Measurements from ENCODE around the gene CHCHD6.

CHCHD6 gene, protein sequence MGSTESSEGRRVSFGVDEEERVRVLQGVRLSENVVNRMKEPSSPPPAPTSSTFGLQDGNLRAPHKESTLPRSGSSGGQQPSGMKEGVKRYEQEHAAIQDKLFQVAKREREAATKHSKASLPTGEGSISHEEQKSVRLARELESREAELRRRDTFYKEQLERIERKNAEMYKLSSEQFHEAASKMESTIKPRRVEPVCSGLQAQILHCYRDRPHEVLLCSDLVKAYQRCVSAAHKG

DNA sequence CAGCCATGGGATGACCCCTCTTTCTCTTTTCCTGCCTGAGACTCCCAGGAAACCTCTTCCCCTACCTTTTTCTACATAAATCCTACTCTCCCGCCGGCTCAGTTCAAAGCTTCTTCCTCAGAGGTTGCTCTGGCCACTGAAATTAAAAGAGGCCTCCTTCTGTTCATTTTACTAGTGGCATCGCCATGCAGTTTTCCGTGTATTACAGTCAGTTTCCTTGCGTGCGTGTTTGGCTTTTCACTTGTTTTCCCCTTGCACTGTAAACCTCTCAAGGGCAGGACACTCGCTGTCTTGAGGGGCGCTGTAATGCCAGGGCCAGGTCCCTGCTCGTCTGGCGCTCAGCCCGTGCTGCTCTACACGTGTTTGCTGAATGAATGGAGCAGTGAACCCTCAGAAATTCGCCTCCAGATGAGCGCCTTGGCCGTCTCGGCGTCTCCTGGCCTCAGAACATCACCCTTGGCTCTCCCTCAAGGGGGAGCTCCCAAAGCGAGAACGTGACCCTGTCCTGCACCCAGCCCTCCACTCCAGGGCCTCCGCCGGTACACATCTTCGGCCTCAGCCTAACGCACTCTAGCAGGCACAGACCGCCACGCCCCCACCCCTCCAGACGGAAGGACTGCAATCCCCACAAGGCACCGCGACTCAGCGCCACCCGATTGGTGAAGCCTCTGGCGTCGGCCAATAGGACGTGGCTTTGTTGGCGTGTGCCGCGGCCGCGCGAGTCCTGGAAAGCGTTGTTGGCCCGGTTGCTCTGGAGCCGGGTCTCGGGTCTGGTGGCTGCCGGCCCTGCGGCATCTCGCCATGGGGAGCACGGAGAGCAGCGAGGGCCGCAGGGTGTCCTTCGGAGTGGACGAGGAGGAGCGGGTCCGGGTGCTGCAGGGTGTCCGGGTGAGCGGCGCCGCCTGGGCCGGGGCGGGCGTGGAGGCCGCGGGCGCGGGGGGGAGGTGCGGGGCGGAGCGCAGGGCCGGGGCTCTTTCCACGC lies at the start of gene CHCHD6:
TSS of gene CHCHD6 (plus strand) at position 729 of the 982 bp plus-strand sequence. CDS start at position 802, 73 bp downstream.
- DNase-seq (ENCODE audit: low spot score) (peak; percentile 91), FAIRE-seq (peak; percentile 77)

DNA sequence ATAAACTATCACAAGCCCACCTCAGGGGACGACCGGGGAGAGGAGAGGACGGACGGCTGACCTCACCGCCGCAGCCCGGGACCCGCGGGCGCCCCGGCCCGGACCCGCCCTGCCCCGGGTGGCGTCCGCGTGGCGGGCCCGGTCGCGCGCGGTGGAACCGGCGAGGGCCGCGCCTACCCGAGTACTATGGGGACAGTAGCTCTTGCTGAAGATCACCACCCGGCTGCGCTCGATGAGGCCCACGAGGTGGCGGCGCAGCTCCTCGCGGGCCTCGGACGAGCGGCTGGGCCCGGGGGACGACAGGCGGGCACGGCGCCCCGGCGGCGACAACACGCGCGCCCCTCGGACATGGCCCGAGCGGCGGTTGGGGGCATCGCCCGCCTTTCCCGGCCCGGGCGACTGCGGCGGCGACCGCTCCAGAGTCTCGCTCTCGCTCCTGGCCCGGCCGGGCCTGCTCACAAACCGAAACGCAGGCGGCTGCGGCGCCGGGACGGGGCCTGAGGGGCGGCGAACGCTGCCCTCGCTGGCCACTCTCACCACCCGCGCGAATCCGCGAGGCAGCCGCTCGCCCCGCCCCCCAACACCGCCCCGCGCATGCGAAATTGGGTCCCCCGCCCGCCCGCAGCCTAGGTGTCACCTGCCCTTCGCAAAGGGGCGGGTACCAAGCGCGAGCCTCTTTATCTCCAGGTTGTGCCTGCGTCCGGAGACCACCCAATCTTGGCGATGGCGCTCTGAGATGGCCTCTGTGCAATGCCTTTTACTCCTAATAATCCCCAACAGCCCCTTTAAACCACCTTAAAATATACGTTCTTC lies 49.3 kb upstream of the CHCHD6 start, which contains the start of gene TXNRD3:
TSS of gene TXNRD3 (minus strand) at position 554 of the 813 bp plus-strand sequence.
- peak; percentile 44 for DNase-seq (ENCODE audit: low spot score)
- no peak for FAIRE-seq

DNA sequence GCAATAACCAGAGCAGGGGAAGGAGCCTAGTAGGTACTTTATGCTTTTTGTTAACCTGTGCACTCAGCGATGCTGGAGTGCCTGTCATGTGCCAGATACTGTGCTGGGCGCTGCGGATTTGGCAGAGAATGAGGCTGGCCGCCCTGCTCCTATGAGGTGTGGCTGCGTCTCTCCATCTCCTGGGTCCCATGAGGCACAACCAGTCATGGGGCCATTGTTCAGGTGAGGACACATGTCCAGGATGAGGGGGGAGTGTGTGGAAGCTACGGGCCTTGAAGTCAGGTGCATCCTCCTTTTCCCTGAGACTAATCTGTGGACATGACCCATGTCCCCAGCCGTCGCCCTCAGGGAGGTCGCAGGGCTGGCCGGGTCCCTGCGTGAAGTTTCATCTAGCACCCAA lies 48.2 kb upstream of the CHCHD6 start:
- FAIRE-seq (no peak), DNase-seq (ENCODE audit: low spot score) (no peak)

DNA sequence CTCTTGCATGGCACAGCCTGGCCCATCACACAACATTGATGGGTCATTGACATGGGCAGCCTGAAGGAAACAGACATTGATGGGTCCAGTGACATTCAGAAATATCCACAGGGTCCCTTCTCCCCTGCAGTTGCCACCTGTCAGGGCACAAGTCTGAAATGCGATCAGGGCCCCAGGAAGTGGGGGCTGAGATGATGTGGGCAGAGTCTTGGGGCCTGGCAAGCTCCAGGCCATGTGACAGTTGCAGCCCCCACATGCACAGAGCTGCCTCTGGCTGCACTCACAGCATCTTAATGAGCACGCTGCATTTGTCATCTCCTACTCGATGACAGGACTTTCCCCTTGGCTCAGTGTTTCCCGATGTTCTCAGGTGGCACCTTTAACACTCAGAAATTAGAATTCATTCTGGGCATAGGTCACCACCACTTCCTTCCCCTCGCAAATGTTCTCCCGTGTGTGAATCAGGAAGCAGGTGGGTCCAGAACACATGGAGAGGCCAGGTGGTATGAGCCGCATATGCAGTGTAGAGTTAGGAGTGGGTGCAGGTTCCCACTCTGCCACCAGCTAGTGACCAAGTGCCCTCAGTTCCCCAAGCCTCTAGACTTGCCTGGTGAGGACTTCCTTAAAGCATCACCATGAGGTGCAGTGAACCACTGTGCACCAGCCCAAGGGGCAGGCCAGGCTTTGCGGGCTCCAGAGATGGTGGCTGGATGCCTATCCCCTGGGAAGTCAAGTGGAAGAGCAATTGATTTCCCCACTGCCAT lies 47.5 kb upstream of the CHCHD6 start:
- DNase-seq (ENCODE audit: low spot score) (no peak), FAIRE-seq (no peak)

DNA sequence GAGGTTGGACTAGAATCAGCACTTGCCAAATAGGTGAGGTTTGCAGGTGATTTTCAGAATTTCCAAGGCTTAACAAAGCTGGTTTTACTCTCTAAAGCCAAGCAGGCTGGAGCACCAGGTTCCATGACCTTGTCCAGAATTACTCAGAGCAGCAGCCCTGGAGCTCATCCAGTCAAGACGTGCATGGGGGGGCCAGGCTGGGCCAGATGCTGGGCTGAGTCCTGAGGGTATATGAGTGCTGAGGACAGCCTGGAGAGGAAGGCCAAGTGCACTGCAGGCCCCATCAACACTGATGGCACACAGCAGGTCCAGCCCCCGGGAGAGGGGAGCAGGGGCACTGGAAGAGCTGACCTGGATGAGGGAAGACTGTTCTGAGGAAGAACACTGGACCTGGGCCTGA lies 46.1 kb upstream of the CHCHD6 start:
- FAIRE-seq (no peak), DNase-seq (ENCODE audit: low spot score) (no peak)

DNA sequence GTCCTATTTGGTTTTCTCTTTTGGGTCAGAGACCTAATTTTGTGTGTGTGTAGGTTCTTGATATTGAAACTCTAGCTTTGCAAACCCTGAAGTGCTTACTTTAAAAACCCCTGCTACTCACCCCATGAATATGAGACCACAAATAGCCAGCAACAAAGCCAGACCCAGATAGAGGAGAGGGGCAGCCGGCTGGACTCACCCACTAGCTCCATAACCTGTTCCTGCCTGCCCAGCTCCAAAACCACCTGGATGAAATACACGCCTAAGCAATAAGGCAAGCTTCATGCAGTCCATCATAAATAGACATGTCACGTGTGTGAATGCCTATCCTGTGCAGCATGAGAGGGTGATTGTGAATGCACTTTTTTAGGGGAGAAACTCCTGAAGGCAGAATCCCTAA lies 45.5 kb upstream of the CHCHD6 start:
- DNase-seq (ENCODE audit: low spot score) (no peak), FAIRE-seq (no peak)

DNA sequence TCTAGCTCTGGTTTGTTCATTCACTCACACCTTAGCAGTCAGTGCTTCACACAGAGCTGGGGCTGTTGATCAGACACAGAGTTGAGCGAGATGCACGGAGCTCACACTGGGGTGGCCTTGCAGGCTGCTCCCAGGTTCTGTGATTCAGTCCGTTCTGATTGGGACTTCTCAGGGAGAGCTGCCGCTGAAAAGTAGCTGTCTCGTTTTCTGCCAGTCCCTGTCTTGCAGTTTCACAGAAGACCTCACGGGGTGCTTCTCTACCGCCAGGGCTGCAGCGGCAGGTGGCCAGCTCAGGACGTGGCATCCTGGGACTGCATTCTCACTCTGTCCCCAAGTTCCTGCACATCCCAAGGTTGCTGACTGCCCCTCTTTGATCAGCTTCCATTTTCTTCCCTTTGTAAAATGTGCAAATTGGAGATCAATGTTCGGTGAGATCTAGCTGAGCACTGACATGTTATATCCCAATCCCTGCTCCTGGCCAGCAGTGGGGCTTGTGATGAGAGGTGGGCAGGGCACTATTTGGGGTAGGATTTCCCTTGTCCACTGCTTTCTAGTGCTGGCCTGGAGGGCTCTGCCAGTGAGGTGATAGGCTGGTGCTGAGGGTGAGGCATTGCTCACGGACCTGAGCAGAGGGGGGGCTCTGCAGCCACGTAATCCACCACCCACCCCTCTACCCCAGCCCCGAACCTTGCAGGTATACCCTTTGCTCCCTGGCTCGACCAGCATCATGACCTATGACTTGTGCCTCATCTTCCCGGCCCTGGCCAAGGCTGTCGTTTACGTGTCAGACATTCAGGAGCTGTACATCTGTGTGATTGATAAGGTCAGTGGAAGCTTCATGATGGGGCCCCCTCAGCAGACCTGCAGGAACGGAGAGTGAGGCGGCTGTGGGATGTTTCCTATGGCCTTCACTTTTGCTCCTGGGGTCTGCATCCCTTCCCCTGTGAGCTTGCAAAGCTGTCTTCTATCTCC lies 43.8 kb upstream of the CHCHD6 start:
- DNase-seq (ENCODE audit: low spot score) (no peak), FAIRE-seq (no peak)

DNA sequence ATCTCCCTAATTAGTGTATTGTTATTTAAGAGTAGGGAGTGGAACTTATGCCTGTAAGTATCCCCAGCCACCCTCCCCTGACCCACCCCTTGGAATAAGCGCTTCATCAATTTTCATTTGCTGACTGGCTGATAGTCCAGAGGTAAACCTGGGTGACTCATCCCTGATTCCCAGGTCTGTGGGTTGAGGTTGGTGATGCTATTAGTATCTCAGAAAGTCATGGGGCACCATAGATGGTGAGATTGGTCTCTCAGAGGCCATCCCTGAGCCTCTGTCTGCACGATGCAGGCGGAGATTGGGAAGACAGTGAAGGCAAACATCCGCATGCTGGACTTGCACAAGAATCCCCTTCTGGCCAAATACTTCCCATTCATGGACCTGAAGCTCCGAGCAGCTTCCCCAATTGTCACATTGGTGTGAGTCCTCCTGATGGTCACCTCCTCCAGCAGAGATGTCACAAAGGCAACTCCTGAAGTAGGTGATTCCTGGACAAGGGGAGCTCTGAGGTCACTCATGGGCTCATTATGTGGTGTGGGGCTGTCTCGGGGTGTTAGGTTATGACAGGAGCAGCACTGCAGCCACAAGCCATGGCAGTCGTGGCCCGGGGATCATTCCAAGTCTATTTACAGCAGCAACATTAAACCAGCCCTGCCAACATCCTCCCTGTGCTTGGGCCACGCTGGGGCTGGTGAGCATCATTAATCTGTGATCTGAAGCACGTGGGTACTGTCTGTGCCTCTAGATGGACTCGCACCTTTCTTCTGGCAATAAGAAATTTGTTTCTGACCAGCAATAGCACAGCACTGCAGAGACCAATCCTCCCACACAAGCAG lies 42.3 kb upstream of the CHCHD6 start:
- DNase-seq (ENCODE audit: low spot score) (no peak), FAIRE-seq (no peak)

DNA sequence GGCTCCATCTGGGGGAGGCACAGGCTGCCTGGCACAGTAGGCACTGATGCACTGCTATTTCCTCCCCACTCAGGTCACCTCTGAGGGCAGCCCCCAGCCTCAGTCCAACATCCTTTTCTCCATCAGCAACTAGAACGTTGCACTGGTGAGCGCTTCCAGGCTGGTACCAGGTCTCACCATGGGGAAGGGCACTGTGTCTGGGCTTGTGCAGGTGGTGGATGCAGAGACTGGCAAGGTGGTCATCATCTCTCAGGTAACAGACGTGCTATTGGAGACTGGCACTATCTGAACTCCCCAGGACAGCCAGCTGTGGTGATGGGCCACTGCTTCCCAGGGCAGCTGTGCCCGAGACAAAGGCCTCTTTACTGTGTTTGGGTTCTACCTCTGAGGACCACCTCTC lies 40.8 kb upstream of the CHCHD6 start:
- FAIRE-seq: no peak
- no peak for DNase-seq (ENCODE audit: low spot score)

DNA sequence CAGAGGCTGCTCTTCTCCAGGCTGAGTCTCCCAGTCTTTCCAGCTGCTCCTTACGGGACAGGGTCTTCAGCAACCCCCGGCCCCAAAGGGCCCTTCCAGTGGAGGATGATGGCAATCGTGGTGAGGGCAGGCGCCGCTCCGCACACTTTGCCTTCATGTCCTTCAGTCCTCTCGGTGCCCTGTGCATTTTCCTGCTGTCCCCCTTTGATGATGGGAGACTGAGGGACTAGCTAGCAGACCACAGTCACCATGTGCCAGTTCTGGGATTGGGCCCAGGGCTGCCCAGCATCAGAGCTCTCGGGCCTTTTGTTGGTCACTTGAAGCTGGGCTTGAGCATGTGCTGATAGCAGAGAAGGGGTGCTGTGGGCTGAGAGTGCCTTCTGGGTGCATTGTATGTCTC lies 40.3 kb upstream of the CHCHD6 start:
- no peak for DNase-seq (ENCODE audit: low spot score)
- FAIRE-seq: no peak

DNA sequence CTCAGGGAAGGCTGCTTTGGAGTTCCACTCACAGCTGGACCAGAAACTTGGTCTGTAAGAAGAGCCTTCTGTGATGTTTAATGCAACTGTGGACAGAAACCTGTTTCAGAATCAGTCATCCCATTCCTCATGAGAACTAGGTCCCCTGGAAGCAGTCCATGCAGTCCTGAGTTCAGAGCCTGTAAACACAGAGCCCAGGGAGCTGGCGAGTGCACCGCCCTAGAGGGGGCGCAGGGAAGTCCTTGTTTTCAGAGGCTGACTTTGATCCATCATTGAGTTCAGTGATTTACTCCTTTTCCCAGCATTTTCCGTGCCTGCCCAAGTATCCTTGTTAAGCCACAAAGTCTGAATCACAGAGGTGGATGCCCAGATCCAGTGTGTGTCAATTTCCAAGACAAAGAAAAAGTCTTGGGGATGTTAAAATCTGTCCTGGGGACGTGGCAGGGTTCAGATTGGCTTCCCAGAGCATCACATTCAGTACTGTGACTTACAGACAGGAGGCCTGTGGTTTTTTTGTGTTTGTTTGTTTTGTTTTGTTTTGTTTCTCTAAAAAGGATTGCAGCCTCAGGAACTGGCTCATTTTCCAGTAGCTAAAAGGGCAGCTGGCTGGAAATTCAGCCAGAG lies 39.3 kb upstream of the CHCHD6 start:
- DNase-seq (ENCODE audit: low spot score) (no peak), FAIRE-seq (no peak)

DNA sequence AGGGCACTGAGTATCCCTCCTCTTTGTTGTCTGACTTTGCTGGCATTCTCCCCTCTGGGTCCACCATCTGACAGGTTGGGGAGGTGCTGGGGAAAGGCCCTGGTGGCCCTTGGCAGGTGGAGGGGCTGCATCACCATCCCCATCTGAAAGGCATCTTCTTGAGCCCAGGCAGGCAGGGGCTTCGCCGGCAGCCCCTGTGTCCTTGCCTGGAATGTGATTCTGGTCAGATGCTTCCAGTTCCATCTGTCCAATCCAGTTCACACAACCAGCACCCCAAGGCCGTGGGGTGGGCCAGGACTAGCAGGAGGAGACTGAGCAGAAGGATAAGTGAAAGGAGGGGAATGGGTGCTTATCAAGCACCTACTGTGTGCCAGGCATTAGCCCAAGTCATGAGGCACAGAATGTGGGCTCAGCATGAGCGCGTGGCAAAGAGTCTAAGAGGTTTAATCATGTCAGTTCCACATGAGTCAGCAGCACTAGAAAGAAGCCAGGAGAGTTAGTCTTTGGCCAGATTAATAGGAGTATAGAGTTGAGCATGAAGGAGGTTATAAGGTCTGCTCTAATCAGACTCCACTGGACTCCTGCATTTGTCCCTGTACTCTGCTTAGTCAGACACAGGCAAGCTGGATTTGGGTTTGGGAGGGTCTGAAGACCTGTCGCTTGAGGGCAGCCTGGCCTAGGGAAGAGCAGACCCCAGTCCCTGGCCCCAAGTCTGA lies 38.7 kb upstream of the CHCHD6 start:
- FAIRE-seq: no peak

DNA sequence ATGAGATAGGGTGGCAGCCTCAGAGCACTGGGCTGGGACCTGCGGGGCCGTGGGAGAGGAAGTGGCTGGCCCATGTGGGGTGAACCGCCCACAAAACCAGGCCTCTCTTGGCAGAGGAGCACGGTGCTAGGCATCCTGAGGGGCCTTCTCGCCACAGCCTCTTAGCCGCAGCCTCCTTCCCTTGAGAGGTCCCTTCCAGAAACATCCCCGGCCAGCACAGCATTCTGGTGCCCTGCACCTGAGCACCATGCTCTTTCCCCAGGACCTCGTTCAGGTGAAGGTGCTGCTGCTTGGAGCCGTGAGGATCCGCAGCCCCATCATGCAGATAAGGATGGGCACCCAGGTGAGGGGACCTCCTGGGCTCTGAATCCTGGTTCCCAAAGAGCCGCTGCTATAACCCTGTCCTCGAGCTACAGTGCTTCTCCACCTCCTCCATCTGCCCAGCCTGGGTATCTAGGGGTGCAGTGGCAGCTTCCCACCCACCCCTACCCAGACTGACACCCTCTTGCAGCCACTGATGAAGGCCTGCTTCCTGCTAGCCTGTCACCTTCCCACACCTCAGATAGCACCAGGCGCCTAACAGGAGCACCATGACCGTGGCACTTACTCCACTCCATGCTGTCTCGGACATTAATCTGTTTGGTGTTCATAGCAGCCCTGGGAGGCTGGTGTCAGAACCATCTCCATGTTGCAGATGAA lies 37.9 kb upstream of the CHCHD6 start:
- no peak for DNase-seq (ENCODE audit: low spot score)
- no peak for FAIRE-seq

More for the DNA sequence above, 38.7 kb upstream of the CHCHD6 start:
- DNase-seq (ENCODE audit: low spot score): no peak

DNA sequence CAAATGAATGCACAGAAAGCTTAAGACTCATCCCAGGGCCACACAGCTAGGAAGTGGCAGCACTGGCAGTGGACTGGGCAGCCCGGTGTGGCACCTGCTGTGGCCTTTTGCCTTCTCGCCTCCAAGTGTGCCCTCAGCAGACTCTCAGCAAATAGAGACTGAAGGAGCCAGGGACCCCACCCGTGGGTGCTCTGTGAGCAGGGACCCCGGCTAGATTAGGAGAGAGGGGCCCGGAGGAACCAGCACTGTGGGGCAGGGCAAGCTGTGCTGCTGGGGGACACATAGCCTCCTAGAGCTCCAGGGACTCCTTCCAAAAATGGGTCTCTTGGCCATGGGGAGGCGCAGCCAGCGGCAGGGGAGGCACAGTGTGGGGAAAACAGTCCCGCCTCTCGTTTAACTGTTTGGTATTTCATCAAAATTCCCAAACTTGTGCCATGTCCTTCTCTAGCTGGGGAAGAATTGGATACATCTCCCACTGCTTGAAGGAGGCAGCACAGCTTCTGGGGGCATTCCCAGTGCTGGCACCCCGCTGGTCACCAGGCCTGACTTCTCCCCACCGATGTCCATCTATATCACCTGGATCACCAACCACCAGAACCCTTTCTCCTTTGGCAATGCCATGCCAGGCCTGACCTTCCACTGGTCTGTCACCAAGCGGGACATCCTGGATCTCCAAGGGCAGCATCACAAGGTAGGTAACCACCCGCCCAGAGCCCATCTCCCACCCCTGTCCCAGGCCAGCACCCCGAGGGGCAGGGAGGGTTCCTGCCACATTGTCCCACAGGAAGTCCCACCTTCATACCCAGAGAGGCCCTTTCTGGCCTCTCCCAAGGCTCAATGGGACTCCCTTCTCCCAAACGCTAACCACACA lies 37.1 kb upstream of the CHCHD6 start:
- no peak for FAIRE-seq
- no peak for DNase-seq (ENCODE audit: low spot score)

DNA sequence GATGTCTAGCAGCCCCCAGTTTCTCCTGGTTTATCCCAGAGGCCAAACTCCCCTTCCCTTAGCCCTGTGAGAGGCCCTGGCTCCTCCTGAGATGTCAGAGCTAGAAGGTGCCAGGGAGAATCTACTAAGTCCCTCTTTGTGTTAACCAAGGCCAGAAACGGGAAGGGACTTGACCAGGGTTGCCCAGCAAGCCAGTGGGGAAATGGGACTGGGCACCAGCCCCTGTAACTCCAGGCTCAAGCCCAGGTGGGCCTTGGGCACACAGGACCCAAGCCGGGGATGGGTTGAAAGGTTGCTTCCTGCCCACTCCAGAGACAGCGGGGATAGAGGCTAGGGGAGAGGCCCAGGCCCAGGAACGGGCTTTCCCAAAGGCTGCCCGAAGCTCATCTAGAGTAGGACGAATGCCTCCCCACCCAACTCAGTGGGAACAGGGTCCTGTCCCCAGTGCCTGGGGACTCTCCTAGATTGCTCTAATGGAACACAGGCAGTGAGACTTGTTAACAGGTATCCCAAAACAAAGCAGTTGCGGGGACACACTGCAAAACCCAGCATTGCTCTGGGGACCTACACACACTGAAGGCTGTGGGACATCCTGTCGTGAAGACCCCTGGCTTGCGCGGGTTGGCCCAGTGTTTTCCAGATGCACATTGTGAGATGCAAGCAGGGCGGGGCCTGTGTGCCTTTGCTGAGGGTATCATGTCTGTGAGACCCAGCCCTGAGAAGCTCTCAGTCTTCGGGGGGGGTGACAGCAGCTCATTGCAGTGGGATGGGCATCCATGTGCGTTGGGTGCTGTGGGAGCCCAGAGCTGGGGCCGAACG lies 36.2 kb upstream of the CHCHD6 start:
- no peak for FAIRE-seq

More for the DNA sequence above, 36.2 kb upstream of the CHCHD6 start:
- no peak for DNase-seq (ENCODE audit: low spot score)
